LHCN-M2 (cell line): Measurements from ENCODE around the gene SCG3. TPM values are rescaled to one million over a fixed set of nuclear protein-coding genes. Genes with fewer than 3 reads are reported as not detected.
"Not testable (repeated sequence)": the region's sequence is repeated elsewhere in the genome, so short reads cannot be mapped to it uniquely, and the experiment has no call there.

Source experiments
- DNase-seq: peaks from one replicate; pipeline ENCODE4 v3.0.0-alpha.2; 2012; ENCODE audit warnings: low read depth
- polyA plus RNA-seq: library from polyadenylated mRNA; unstranded; fragments of >200 nt; gene quantifications from one replicate; pipeline ENCODE4 v1.2.1, GENCODE V29; 2012; ENCODE audit warnings: missing spikeins
- total RNA-seq: library from RNA; depleted of rRNA; stranded (reverse); fragments of >200 nt; gene quantifications from 2 replicates; pipeline ENCODE4 v1.2.3, GENCODE V29; 2014; rRNA removed

The SCG3 gene
- not detected in 2 replicates for total RNA-seq
- not detected for polyA plus RNA-seq

- peak; percentile 32 for DNase-seq
Observed at GRCh38 chr15:51681303-51681963, at the start of gene SCG3. Gene SCG3 (plus strand): TSS chr15:51681503. CDS start chr15:51681756, 253 bp downstream.

GRCh38 chr15:51634591-51635198, 46.6 kb upstream of the SCG3 start:
- no peak for DNase-seq

GRCh38 chr15:51641490-51642130, 39.7 kb upstream of the SCG3 start:
- no peak for DNase-seq

GRCh38 chr15:51642696-51643095, 38.6 kb upstream of the SCG3 start:
- DNase-seq = no peak

- DNase-seq = peak; percentile 74
Observed at GRCh38 chr15:51647128-51647562, 34.2 kb upstream of the SCG3 start.

GRCh38 chr15:51648101-51648500, 33.2 kb upstream of the SCG3 start:
- DNase-seq = not testable (repeated sequence)

GRCh38 chr15:51648643-51649042, 32.7 kb upstream of the SCG3 start:
- not testable (repeated sequence) for DNase-seq

GRCh38 chr15:51649659-51650521, 31.4 kb upstream of the SCG3 start:
- DNase-seq = peak; percentile 62

GRCh38 chr15:51652084-51652668, 29.1 kb upstream of the SCG3 start:
- no peak for DNase-seq

GRCh38 chr15:51655401-51656057, 25.8 kb upstream of the SCG3 start:
- not testable (repeated sequence) for DNase-seq

GRCh38 chr15:51658664-51659063, 22.6 kb upstream of the SCG3 start:
- DNase-seq = peak; percentile 19

- no peak for DNase-seq
Observed at GRCh38 chr15:51661072-51661471, 20.2 kb upstream of the SCG3 start.

GRCh38 chr15:51667478-51667877, 13.8 kb upstream of the SCG3 start:
- DNase-seq = no peak

GRCh38 chr15:51668446-51668845, 12.9 kb upstream of the SCG3 start:
- no peak for DNase-seq

- no peak for DNase-seq
Observed at GRCh38 chr15:51669381-51669780, 11.9 kb upstream of the SCG3 start.

- DNase-seq = no peak
Observed at GRCh38 chr15:51672155-51672687, 9.1 kb upstream of the SCG3 start.

GRCh38 chr15:51672913-51673857, 8.1 kb upstream of the SCG3 start:
- DNase-seq = no peak

- DNase-seq = no peak
Observed at GRCh38 chr15:51675234-51675633, 6.1 kb upstream of the SCG3 start.

- DNase-seq = no peak
Observed at GRCh38 chr15:51677021-51677420, 4.3 kb upstream of the SCG3 start.
